Lung (tissue), 12 donors: Measurements from ENCODE around the gene OR2C1. TPM values are rescaled to one million over a fixed set of nuclear protein-coding genes. Genes with fewer than 3 reads are reported as not detected.

Source experiments
- ATAC-seq: fragments of 200-7000 bp; cut with Tn5 transposase; one replicate; pipeline ENCODE4 v1.9.1; 2020; ENCODE audit warnings: moderate number of reproducible peaks; ENCODE audit not compliant: insufficient read depth, low FRiP score
- DNase-seq, 3 donors: peaks; one replicate each; pipeline ENCODE4 v3.0.0-alpha.2; 2013 to 2017
- H3K27ac ChIP-seq, 2 donors: one replicate each; pipeline ENCODE4 v1.5.1; 2013; ENCODE audit warnings: mild to moderate bottlenecking in 2 of 2, moderate library complexity in 2 of 2, control low read depth in 1 of 2, inconsistent platforms in 1 of 2, low read depth in 1 of 2, low read length in 1 of 2
- H3K27me3 ChIP-seq, 3 donors: one replicate each; pipeline ENCODE4 v1.5.1; 2013; ENCODE audit warnings: low read length in 2 of 3; ENCODE audit not compliant: control insufficient read depth in 3 of 3, insufficient read depth in 3 of 3
- H3K36me3 ChIP-seq, 4 donors: one replicate each; pipeline ENCODE4 v1.5.1; 2013; ENCODE audit warnings: low read length in 4 of 4, mild to moderate bottlenecking in 1 of 4, moderate library complexity in 1 of 4; ENCODE audit not compliant: control insufficient read depth in 4 of 4, insufficient read depth in 4 of 4
- H3K4me1 ChIP-seq, 5 donors: one replicate each; pipeline ENCODE4 v1.5.1; 2013; ENCODE audit warnings: low read length in 5 of 5, mild to moderate bottlenecking in 2 of 5, moderate library complexity in 1 of 5; ENCODE audit not compliant: control insufficient read depth in 5 of 5, insufficient read depth in 5 of 5
- H3K4me3 ChIP-seq: one replicate; pipeline ENCODE4 v1.5.1; 2013; ENCODE audit warnings: mild to moderate bottlenecking, control low read depth, moderate library complexity
- H3K9ac ChIP-seq, 2 donors: one replicate each; pipeline ENCODE4 v1.5.1; 2013; ENCODE audit warnings: low read length in 2 of 2, control low read depth in 1 of 2; ENCODE audit not compliant: insufficient read depth in 1 of 2
- H3K9me3 ChIP-seq, 4 donors: one replicate each; pipeline ENCODE4 v1.5.1; 2013; ENCODE audit warnings: low read length in 3 of 4, mild to moderate bottlenecking in 1 of 4, moderate library complexity in 1 of 4; ENCODE audit not compliant: control insufficient read depth in 4 of 4, insufficient read depth in 3 of 4
- CTCF ChIP-seq: IDR thresholded peaks from 2 replicates; pipeline ENCODE4 v1.5.1; 2012; ENCODE audit warnings: mild to moderate bottlenecking; ENCODE audit errors: control extremely low read depth, extremely low read depth
- WGBS, 2 donors: extraction: QIAGEN DNeasy Blood & Tissue Kit; methylation state at CpG; one replicate each; pipeline ENCODE4 v1.1.7; 2013; 5-methylcytosine and 5-hydroxymethylcytosine counted together
- polyA plus RNA-seq, 2 donors: library from polyadenylated mRNA; stranded (reverse); fragments of 200-250 nt; gene quantifications; one replicate each; pipeline ENCODE4 v1.2.1, GENCODE V29; 2013
- total RNA-seq, 2 donors: library from RNA; depleted of rRNA in 1 of 2; stranded (reverse); fragments of >200 nt in 1 of 2; gene quantifications; one replicate each; pipeline ENCODE4 v1.2.1, GENCODE V29; 2014 to 2021
- donor health status: control.
- donor health status: control.
- donor health status: Bipolar disorder and iron deficiency.
- donor health status: healthy.
- donor health status: DM: yes; HTN: yes; CAD: no.

OR2C1 gene
- total and polyA plus RNA-seq, 4 donors, result 0.05 to 0.51 TPM; not detected in 2

GRCh38 chr16:3317315-3317999 lies 38.2 kb upstream of the OR2C1 start:
- H3K4me1 ChIP-seq, result no peaks in the 10 kb centered on the region
- peaks cover 16 to 53% (median 47%) of the 10 kb centered on the region in 4 donors for H3K36me3 ChIP-seq
- H3K27ac ChIP-seq, result no peak overlapping the region
- no peak overlapping the region for H3K9ac ChIP-seq
- ATAC-seq (no peak), DNase-seq (peak in 1 of 3 donors; percentile 13)
- peaks cover 34 to 85% (median 48%) of the 10 kb centered on the region in 4 donors for H3K9me3 ChIP-seq
- TF ChIP-seq CTCF, result no peak
- no peaks in the 10 kb centered on the region for H3K27me3 ChIP-seq
- WGBS, 2 donors, result 96 to 98% methylated on average over 3 of the region's 3 CpGs
- no peak overlapping the region for H3K4me3 ChIP-seq

- no peak for DNase-seq
- Histone ChIP-seq H3K4me1 (no peaks in the 10 kb centered on the region), H3K27ac (no peak overlapping the region), H3K4me3 (no peak overlapping the region), H3K27me3 (no peaks in the 10 kb centered on the region), H3K9ac (no peak overlapping the region), H3K36me3 (peaks cover 7 to 24% (median 14%) of the 10 kb centered on the region in 4 donors), H3K9me3 (peaks cover 13 to 50% (median 33%) of the 10 kb centered on the region in 4 donors)
- no peak for TF ChIP-seq CTCF
- no peak for ATAC-seq
- 62 to 67% methylated on average over 2 of the region's 2 CpGs for WGBS, 2 donors
These were observed 33.9 kb upstream of the OR2C1 start for GRCh38 chr16:3321816-3322215.

- no peaks in the 10 kb centered on the region for H3K4me1 ChIP-seq
- ATAC-seq (no peak), DNase-seq (no peak)
- no peak overlapping the region for H3K9ac ChIP-seq
- H3K27me3 ChIP-seq, result no peaks in the 10 kb centered on the region
- no peaks in the 10 kb centered on the region for H3K36me3 ChIP-seq
- 74 to 84% methylated on average over 4 of the region's 4 CpGs for WGBS, 2 donors
- TF ChIP-seq CTCF, result no peak
- H3K4me3 ChIP-seq, result no peak overlapping the region
- H3K9me3 ChIP-seq, result peaks cover 0 to 16% (median 2%) of the 10 kb centered on the region in 4 donors
- H3K27ac ChIP-seq, result no peak overlapping the region
These were observed 28.2 kb upstream of the OR2C1 start for GRCh38 chr16:3327514-3327913.
